Measurements from ENCODE around the gene DOCK4. TPM values are rescaled to one million over a fixed set of nuclear protein-coding genes. Genes with fewer than 3 reads are reported as not detected.

DOCK4 gene
- total and polyA plus RNA-seq, 10 of the 15 experiments (the other 5 are each of a cell fraction or from before 2014, with no cell fraction given): 0.03 to 0.73 (median 0.38) TPM

DNA sequence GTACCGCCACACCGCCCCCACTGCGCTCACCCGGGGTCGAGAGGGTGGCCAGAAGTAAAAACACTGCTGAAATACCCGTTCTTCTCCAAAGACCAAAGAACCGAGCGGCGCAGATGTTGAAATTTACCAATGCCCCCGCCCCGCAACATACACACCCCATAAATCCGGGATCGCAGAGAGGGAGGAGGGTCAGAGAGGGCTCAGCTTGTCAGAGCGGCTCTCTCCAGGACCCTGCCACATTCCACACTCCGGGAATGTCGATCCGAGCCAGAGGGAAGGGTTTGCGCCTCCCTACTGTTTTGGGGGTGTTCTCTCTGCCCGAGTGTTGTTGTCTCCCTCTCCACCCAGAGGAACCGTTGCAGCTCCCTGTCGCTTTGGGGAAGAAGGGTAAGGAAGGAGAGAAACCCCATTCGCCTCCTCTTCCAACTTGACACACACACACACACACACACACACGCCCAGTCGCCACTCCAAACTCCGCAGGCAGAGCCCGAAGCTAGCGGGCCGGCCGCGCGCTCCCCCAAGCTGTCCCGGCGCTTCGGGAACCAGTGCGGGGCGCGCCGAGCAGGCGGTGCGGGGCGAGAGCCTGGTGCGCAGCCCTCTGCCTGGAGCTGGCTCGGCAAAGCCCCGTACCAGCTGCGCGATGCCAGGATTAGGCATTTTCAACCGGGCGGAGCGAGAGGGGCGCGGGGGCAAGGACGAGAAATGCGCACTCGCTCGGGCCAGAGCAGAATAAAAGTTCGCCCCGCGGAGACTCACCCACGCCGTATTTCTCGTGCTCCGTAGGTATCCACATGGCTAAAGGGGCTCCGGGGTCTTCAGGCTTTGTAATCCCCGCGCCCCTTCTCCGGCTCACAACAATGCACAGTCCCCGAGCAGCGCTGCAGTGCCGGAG, 609 bp downstream of the DOCK4 start (continued):
- TF ChIP-seq EGR1 (IDR thresholded peaks at IDR 0.05; ENCODE audit: borderline replicate concordance in 1 of 2, low read depth in 2 of 2, low read length in 2 of 2): 0 out of 3 replicates have a peak, but pooled peaks of 1 of the 2 experiments have one; percentile 7
- peak; percentile 35; the same call in 1 of the 2 replicates for TF ChIP-seq GATAD2B (conservative IDR thresholded peaks at IDR 0.05; ENCODE audit: low read depth)
- 0 out of 2 replicates have a peak, but pooled peaks have one; percentile 34 for TF ChIP-seq LARP7 (IDR thresholded peaks at IDR 0.05)
- TF ChIP-seq STAT1 (conservative IDR thresholded peaks at IDR 0.05): no peak
- no peak for TF ChIP-seq ASH2L (IDR thresholded peaks at IDR 0.05; ENCODE audit: borderline replicate concordance, low read depth)
- no peak for TF ChIP-seq KDM1A (IDR thresholded peaks at IDR 0.05; ENCODE audit: borderline replicate concordance)

DNA sequence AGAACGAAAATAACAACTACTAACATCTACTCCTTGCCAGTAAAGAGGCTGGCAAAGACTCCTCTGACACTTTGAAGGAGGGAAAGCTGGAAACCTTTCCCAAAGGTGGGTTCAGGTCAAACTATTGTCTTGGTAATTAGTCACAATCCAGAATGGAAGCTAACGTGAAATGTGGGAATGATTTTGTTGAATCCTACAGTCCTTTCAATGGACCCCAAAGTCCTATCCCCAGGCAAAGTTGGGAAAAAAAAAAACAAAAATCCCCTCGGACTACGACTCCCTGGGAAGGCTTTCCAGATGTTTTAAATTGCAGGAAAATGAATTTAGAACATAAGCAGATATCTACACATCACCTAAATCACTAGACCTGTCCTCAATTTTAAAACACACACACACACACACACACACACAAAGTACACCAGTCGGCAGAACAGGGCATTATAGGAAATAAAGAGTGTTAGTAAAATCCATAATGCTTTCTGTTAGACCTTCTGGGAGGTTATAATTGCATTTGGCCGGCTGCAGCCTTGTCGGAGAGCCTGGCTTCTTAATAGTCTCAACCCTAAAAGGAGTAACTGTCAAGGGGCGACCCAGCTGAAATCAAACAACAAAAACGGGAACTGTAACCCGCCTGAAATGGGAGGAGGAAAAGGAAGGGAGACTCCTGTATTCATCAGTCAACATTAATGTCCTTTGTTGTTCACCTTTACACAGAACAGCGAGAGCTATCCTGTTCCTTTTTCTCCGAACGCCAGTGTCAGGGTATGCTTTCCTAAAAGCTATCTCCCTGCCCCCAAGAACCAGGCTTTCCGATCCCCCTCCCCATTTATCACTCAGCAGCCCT, 1.5 kb downstream of the DOCK4 start:
- Histone ChIP-seq H3K4me3 (peak overlapping the region; percentile 72), H3K36me3 (ENCODE audit: control insufficient read depth in 2 of 2, insufficient read depth in 2 of 2, low read length in 1 of 2) (no peaks in the 10 kb centered on the region), H4K20me1 (ENCODE audit: control insufficient read depth, insufficient read depth) (no peaks in the 10 kb centered on the region), H2AFZ (ENCODE audit: control insufficient read depth, low read depth, low read length) (peak overlapping the region; percentile 67), H3K4me1 (ENCODE audit: control insufficient read depth, insufficient read depth, low read length) (no peaks in the 10 kb centered on the region; the same call in 1 of the 2 replicates), H3K9me3 (replicated peaks; ENCODE audit: control insufficient read depth, insufficient read depth, low read length) (no peaks in the 10 kb centered on the region), H3K79me2 (ENCODE audit: control insufficient read depth, insufficient read depth, low read length) (peaks cover 14% of the 10 kb centered on the region), H3K27ac (ENCODE audit: control insufficient read depth, insufficient read depth) (no peak overlapping the region), H3K27me3 (replicated peaks in 1 of 2; ENCODE audit: control insufficient read depth in 2 of 2, insufficient read depth in 2 of 2, low read length in 1 of 2) (no peaks in the 10 kb centered on the region), H3K4me2 (ENCODE audit: control insufficient read depth, insufficient read depth) (peak overlapping the region; percentile 83), H3K9ac (ENCODE audit: control insufficient read depth, insufficient read depth, low read length) (no peak overlapping the region; the same call in 1 of the 2 replicates)
- in situ Hi-C loops (cut with MboI) (loop anchor here (5.0 kb wide), 1 partner anchor 248 kb away; the partner anchor contains the start of gene IFRD1), intact Hi-C loops (cut with micrococcal nuclease; ENCODE audit: unreplicated experiment) (loop anchor here (5.0 kb wide), 1 partner anchor 122 kb away; no protein-coding TSS in a partner anchor)
- POLR2A ChIA-PET: no interaction called here
- no TSS peak for BruUV-seq (replicated peaks)
- under 1% methylated on average over 14 of the region's 14 CpGs for WGBS (ENCODE audit: insufficient coverage, insufficient replicate concordance, low lambda C conversion rate, missing lambda C conversion rate)
- CTCF ChIA-PET: no interaction called here
- ATAC-seq (no peak), FAIRE-seq (no peak), DNase-seq (ENCODE audit: low read depth, low spot score) (no peak)
- RAD21 ChIA-PET (ENCODE audit: unreplicated experiment): interaction anchor here (0.6 to 0.9 kb wide), 2 partner anchors 248 to 366 kb away, joined by 3 read pairs; no protein-coding TSS in a partner anchor
- SMC1A ChIA-PET (ENCODE audit: uncharacterized antibody, unreplicated experiment): interaction anchor here (0.6 to 1.1 kb wide), 4 partner anchors 17 to 254 kb away, joined by 3 read pairs; no protein-coding TSS in a partner anchor
- TF ChIP-seq BMI1 (IDR thresholded peaks at IDR 0.05; ENCODE audit: borderline replicate concordance) (0 out of 2 replicates have a peak, but pooled peaks have one; percentile 16), BHLHE40 (IDR thresholded peaks at IDR 0.05; ENCODE audit: borderline replicate concordance in 1 of 2, low read depth in 2 of 2, low read length in 1 of 2) (no peak), RCOR1 (conservative IDR thresholded peaks at IDR 0.05; ENCODE audit: low read depth, low read length) (no peak)
- TF ChIP-seq, protein P1, sequence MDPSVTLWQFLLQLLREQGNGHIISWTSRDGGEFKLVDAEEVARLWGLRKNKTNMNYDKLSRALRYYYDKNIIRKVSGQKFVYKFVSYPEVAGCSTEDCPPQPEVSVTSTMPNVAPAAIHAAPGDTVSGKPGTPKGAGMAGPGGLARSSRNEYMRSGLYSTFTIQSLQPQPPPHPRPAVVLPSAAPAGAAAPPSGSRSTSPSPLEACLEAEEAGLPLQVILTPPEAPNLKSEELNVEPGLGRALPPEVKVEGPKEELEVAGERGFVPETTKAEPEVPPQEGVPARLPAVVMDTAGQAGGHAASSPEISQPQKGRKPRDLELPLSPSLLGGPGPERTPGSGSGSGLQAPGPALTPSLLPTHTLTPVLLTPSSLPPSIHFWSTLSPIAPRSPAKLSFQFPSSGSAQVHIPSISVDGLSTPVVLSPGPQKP (IDR thresholded peaks at IDR 0.05; ENCODE audit: low read depth, low read length): no peak
- TF ChIP-seq, protein P2, sequence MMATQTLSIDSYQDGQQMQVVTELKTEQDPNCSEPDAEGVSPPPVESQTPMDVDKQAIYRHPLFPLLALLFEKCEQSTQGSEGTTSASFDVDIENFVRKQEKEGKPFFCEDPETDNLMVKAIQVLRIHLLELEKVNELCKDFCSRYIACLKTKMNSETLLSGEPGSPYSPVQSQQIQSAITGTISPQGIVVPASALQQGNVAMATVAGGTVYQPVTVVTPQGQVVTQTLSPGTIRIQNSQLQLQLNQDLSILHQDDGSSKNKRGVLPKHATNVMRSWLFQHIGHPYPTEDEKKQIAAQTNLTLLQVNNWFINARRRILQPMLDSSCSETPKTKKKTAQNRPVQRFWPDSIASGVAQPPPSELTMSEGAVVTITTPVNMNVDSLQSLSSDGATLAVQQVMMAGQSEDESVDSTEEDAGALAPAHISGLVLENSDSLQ (IDR thresholded peaks at IDR 0.05): no peak
- TF ChIP-seq, protein P3, sequence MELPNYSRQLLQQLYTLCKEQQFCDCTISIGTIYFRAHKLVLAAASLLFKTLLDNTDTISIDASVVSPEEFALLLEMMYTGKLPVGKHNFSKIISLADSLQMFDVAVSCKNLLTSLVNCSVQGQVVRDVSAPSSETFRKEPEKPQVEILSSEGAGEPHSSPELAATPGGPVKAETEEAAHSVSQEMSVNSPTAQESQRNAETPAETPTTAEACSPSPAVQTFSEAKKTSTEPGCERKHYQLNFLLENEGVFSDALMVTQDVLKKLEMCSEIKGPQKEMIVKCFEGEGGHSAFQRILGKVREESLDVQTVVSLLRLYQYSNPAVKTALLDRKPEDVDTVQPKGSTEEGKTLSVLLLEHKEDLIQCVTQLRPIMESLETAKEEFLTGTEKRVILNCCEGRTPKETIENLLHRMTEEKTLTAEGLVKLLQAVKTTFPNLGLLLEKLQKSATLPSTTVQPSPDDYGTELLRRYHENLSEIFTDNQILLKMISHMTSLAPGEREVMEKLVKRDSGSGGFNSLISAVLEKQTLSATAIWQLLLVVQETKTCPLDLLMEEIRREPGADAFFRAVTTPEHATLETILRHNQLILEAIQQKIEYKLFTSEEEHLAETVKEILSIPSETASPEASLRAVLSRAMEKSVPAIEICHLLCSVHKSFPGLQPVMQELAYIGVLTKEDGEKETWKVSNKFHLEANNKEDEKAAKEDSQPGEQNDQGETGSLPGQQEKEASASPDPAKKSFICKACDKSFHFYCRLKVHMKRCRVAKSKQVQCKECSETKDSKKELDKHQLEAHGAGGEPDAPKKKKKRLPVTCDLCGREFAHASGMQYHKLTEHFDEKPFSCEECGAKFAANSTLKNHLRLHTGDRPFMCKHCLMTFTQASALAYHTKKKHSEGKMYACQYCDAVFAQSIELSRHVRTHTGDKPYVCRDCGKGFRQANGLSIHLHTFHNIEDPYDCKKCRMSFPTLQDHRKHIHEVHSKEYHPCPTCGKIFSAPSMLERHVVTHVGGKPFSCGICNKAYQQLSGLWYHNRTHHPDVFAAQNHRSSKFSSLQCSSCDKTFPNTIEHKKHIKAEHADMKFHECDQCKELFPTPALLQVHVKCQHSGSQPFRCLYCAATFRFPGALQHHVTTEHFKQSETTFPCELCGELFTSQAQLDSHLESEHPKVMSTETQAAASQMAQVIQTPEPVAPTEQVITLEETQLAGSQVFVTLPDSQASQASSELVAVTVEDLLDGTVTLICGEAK (IDR thresholded peaks at IDR 0.05; ENCODE audit: borderline replicate concordance): no peak
